WTC11 (cell line): Measurements from ENCODE around the gene RAB25. TPM values are rescaled to one million over a fixed set of nuclear protein-coding genes. Genes with fewer than 3 reads are reported as not detected.

Experiments
- ATAC-seq: fragments of 200-7000 bp; cut with Tn5 transposase; 2 replicates; pipeline ENCODE4 v1.10.0; 2021; ENCODE audit warnings: mild to moderate bottlenecking, moderate library complexity
- CTCF ChIA-PET: fragments of 300-600 bp; sonication (Branson Sonifier 250); formaldehyde crosslinking; loops from one replicate; lab custom pipeline; 2021; ENCODE audit warnings: antibody characterized with exemption; lab: Charles Lee
- POLR2A ChIA-PET: fragments of 350-600 bp; sonication (Branson Sonifier 250); formaldehyde crosslinking; loops from one replicate; lab custom pipeline; 2021; ENCODE audit warnings: antibody characterized with exemption; lab: Charles Lee
- DNase-seq: peaks from one replicate; pipeline ENCODE4 v3.0.0; 2021; ENCODE audit warnings: low spot score
- H3K27ac Mint-ChIP-seq: 2 replicates; pipeline ENCODE4 v1.8.0; 2021; ENCODE audit warnings: mixed read lengths
- H3K27me3 Mint-ChIP-seq: 2 replicates; pipeline ENCODE4 v1.8.0; 2021; ENCODE audit warnings: low read depth, mild to moderate bottlenecking, moderate library complexity, mixed read lengths
- H3K36me3 Mint-ChIP-seq: 2 replicates; pipeline ENCODE4 v1.8.0; 2021; ENCODE audit warnings: mixed read lengths
- H3K4me1 Mint-ChIP-seq: 2 replicates; pipeline ENCODE4 v1.8.0; 2022; ENCODE audit warnings: mixed read lengths
- H3K4me3 Mint-ChIP-seq: 2 replicates; pipeline ENCODE4 v1.8.0; 2021; ENCODE audit warnings: mild to moderate bottlenecking, moderate library complexity, mixed read lengths
- H3K9me3 Mint-ChIP-seq: 2 replicates; pipeline ENCODE4 v1.8.0; 2021; ENCODE audit warnings: mixed read lengths
- CREB1 ChIP-seq: sonication (generic); formaldehyde crosslinking; IDR thresholded peaks from 2 replicates; pipeline ENCODE4 v1.8.0; 2023; ENCODE audit warnings: mild to moderate bottlenecking, missing genetic modification reagents
- ELF4 ChIP-seq: sonication (generic); formaldehyde crosslinking; IDR thresholded peaks from 2 replicates; pipeline ENCODE4 v1.8.1; 2022; ENCODE audit warnings: low read depth, mild to moderate bottlenecking, moderate library complexity, missing genetic modification reagents
- FOXJ3 ChIP-seq: sonication (generic); formaldehyde crosslinking; IDR thresholded peaks from 2 replicates; pipeline ENCODE4 v1.9.0; 2021; ENCODE audit warnings: missing genetic modification reagents, mild to moderate bottlenecking, borderline replicate concordance
- FOXK1 ChIP-seq: sonication (generic); formaldehyde crosslinking; IDR thresholded peaks from 2 replicates; pipeline ENCODE4 v1.8.0; 2022; ENCODE audit warnings: mild to moderate bottlenecking, moderate library complexity, missing genetic modification reagents
- GABPB1 ChIP-seq: sonication (generic); formaldehyde crosslinking; IDR thresholded peaks from 2 replicates; pipeline ENCODE4 v1.8.1; 2023; ENCODE audit warnings: mild to moderate bottlenecking, missing genetic modification reagents
- JUN ChIP-seq: sonication (generic); formaldehyde crosslinking; IDR thresholded peaks from 2 replicates; pipeline ENCODE4 v1.8.0; 2023; ENCODE audit warnings: mild to moderate bottlenecking, missing genetic modification reagents
- KAT7 ChIP-seq: sonication (generic); formaldehyde crosslinking; IDR thresholded peaks from 2 replicates; pipeline ENCODE4 v1.8.1; 2023; ENCODE audit warnings: missing genetic modification reagents, mild to moderate bottlenecking, borderline replicate concordance
- MXD4 ChIP-seq: fragments of 250-450 bp; sonication (Bioruptor Pico); IDR thresholded peaks from 2 replicates; pipeline ENCODE4 v1.8.0; 2021; ENCODE audit warnings: mild to moderate bottlenecking, moderate library complexity, borderline replicate concordance
- PRRX2 ChIP-seq: fragments of 250-450 bp; sonication (Bioruptor Pico); IDR thresholded peaks from 2 replicates; pipeline ENCODE4 v1.8.0; 2021; ENCODE audit warnings: mild to moderate bottlenecking
- TCF7 ChIP-seq: sonication (generic); formaldehyde crosslinking; IDR thresholded peaks from 2 replicates; pipeline ENCODE4 v1.8.0; 2022; ENCODE audit warnings: mild to moderate bottlenecking, low read depth, missing genetic modification reagents, moderate library complexity
- ZNF232 ChIP-seq: sonication (generic); formaldehyde crosslinking; IDR thresholded peaks from 2 replicates; pipeline ENCODE4 v1.8.0; 2022; ENCODE audit warnings: mild to moderate bottlenecking, missing genetic modification reagents
- ZNF396 ChIP-seq: fragments of 250-450 bp; sonication (Bioruptor Pico); IDR thresholded peaks from 2 replicates; pipeline ENCODE4 v1.8.0; 2021; ENCODE audit warnings: mild to moderate bottlenecking, moderate library complexity, borderline replicate concordance
- ZNF416 ChIP-seq: fragments of 250-450 bp; sonication (Bioruptor Pico); IDR thresholded peaks from 2 replicates; pipeline ENCODE4 v1.9.0; 2021; ENCODE audit warnings: mild to moderate bottlenecking, inconsistent platforms
- total RNA-seq: library from RNA; stranded (reverse); gene quantifications from 3 replicates; pipeline ENCODE4 v1.2.3, GENCODE V29; 2021
- TF ChIP-seq, protein P1 (sequence below): sonication (generic); formaldehyde crosslinking; IDR thresholded peaks from 2 replicates; pipeline ENCODE4 v1.8.0; 2022; ENCODE audit warnings: mild to moderate bottlenecking, missing genetic modification reagents
- TF ChIP-seq, protein P2 (sequence below): sonication (generic); formaldehyde crosslinking; IDR thresholded peaks from 2 replicates; pipeline ENCODE4 v1.8.0; 2023; ENCODE audit warnings: missing genetic modification reagents, mild to moderate bottlenecking, borderline replicate concordance
- TF ChIP-seq, protein P3 (sequence below): sonication (generic); formaldehyde crosslinking; IDR thresholded peaks from 2 replicates; pipeline ENCODE4 v1.8.1; 2022; ENCODE audit warnings: mild to moderate bottlenecking, missing genetic modification reagents, moderate library complexity, borderline replicate concordance
- TF ChIP-seq, protein P4 (sequence below): sonication (generic); formaldehyde crosslinking; IDR thresholded peaks from 2 replicates; pipeline ENCODE4 v1.8.0; 2023; ENCODE audit warnings: missing genetic modification reagents
- TF ChIP-seq, protein P5 (sequence below): sonication (generic); formaldehyde crosslinking; IDR thresholded peaks from 2 replicates; pipeline ENCODE4 v1.8.1; 2022; ENCODE audit warnings: mild to moderate bottlenecking, moderate library complexity, missing genetic modification reagents

Gene RAB25
- total RNA-seq, 1 experiment from 2014 or later = 61.9 TPM

DNA sequence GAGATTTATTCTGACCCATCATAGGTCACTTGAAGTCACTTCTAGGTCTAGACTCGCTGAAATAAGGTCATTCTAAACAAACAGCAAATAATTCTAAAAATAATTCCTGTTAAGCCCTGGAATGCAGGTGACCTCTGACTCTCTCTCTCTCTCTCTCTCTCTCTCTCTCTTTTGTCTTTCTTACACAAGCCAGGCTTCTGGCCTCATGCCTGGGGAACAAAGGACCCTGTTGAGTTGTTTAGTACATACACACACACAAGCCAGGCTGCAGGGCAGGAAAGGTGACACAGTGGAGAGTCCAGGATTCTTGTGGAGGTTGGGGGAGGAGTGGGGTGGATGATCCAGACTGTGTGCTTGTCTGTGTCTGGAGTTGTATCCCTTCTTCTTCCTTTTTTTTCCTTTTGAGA is 25.3 kb downstream of the RAB25 start:
- CTCF ChIA-PET = interaction anchor here (0.7 to 29.6 kb wide), 4 partner anchors 10 to 55 kb away, joined by 3 to 1176 read pairs (median 5); partner anchors contain the start of gene LMNA
- TF ChIP-seq GABPB1 (CRISPR knock-in tag) (peak; percentile 53; the same call in 1 of the 2 replicates), ZNF232 (CRISPR knock-in tag) (no peak)
- TF ChIP-seq, all 79 proteins: peak for 1
- Mint-ChIP-seq H3K27me3 (no peaks in the 10 kb centered on the region), H3K27ac (peak overlapping the region; percentile 80; the same call in 1 of the 2 replicates), H3K9me3 (no peaks in the 10 kb centered on the region), H3K4me1 (peaks cover 52% of the 10 kb centered on the region), H3K4me3 (no peak overlapping the region), H3K36me3 (no peaks in the 10 kb centered on the region)
- DNase-seq (no peak), ATAC-seq (no peak)
- POLR2A ChIA-PET = interaction anchor here (2.3 kb wide), 1 partner anchor 18 kb away, joined by 7 read pairs; no protein-coding TSS in a partner anchor

DNA sequence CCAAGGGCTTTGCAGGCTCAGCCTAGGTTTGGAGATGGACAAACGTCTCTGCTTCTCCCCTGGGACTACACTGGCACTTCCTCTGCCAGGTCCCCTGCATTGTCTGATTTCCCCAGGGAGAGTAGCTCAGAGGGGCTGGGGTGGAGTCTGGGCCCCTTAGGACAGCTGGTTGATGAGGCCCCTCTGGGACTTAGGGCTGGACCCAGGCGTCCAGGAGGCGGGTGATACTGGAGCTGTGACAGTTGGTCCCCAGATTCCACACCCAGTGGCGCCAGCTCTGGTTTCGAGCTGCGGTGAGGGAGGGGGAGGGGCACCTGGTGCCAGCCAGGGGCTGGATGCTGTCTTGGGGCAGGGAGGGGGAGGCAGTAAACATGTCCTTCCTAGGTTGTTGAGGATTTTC is 28.7 kb downstream of the RAB25 start:
- ChIA-PET CTCF (interaction anchor here (0.6 to 29.6 kb wide), 10 partner anchors 9 to 296 kb away, joined by 3 to 1176 read pairs (median 4); partner anchors contain the start of genes ARHGEF2 and LMNA), POLR2A (no interaction called here)
- H3K27me3 Mint-ChIP-seq = no peaks in the 10 kb centered on the region
- TF ChIP-seq, protein P1, sequence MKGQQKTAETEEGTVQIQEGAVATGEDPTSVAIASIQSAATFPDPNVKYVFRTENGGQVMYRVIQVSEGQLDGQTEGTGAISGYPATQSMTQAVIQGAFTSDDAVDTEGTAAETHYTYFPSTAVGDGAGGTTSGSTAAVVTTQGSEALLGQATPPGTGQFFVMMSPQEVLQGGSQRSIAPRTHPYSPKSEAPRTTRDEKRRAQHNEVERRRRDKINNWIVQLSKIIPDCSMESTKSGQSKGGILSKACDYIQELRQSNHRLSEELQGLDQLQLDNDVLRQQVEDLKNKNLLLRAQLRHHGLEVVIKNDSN (CRISPR knock-in tag) = no peak
- TF ChIP-seq, protein P2, sequence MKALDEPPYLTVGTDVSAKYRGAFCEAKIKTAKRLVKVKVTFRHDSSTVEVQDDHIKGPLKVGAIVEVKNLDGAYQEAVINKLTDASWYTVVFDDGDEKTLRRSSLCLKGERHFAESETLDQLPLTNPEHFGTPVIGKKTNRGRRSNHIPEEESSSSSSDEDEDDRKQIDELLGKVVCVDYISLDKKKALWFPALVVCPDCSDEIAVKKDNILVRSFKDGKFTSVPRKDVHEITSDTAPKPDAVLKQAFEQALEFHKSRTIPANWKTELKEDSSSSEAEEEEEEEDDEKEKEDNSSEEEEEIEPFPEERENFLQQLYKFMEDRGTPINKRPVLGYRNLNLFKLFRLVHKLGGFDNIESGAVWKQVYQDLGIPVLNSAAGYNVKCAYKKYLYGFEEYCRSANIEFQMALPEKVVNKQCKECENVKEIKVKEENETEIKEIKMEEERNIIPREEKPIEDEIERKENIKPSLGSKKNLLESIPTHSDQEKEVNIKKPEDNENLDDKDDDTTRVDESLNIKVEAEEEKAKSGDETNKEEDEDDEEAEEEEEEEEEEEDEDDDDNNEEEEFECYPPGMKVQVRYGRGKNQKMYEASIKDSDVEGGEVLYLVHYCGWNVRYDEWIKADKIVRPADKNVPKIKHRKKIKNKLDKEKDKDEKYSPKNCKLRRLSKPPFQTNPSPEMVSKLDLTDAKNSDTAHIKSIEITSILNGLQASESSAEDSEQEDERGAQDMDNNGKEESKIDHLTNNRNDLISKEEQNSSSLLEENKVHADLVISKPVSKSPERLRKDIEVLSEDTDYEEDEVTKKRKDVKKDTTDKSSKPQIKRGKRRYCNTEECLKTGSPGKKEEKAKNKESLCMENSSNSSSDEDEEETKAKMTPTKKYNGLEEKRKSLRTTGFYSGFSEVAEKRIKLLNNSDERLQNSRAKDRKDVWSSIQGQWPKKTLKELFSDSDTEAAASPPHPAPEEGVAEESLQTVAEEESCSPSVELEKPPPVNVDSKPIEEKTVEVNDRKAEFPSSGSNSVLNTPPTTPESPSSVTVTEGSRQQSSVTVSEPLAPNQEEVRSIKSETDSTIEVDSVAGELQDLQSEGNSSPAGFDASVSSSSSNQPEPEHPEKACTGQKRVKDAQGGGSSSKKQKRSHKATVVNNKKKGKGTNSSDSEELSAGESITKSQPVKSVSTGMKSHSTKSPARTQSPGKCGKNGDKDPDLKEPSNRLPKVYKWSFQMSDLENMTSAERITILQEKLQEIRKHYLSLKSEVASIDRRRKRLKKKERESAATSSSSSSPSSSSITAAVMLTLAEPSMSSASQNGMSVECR = no peak
- TF ChIP-seq ZNF416 (CRISPR knock-in tag) (no peak), TCF7 (CRISPR knock-in tag) (no peak), JUN (CRISPR knock-in tag) (no peak), KAT7 (no peak)
- TF ChIP-seq, protein P3, sequence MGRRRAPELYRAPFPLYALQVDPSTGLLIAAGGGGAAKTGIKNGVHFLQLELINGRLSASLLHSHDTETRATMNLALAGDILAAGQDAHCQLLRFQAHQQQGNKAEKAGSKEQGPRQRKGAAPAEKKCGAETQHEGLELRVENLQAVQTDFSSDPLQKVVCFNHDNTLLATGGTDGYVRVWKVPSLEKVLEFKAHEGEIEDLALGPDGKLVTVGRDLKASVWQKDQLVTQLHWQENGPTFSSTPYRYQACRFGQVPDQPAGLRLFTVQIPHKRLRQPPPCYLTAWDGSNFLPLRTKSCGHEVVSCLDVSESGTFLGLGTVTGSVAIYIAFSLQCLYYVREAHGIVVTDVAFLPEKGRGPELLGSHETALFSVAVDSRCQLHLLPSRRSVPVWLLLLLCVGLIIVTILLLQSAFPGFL = no peak
- H3K4me3 Mint-ChIP-seq = no peak overlapping the region
- no peaks in the 10 kb centered on the region for H3K9me3 Mint-ChIP-seq
- ATAC-seq (no peak), DNase-seq (no peak)
- H3K36me3 Mint-ChIP-seq = peaks cover 8% of the 10 kb centered on the region
- peaks cover 34% of the 10 kb centered on the region for H3K4me1 Mint-ChIP-seq
- no peak overlapping the region for H3K27ac Mint-ChIP-seq

DNA sequence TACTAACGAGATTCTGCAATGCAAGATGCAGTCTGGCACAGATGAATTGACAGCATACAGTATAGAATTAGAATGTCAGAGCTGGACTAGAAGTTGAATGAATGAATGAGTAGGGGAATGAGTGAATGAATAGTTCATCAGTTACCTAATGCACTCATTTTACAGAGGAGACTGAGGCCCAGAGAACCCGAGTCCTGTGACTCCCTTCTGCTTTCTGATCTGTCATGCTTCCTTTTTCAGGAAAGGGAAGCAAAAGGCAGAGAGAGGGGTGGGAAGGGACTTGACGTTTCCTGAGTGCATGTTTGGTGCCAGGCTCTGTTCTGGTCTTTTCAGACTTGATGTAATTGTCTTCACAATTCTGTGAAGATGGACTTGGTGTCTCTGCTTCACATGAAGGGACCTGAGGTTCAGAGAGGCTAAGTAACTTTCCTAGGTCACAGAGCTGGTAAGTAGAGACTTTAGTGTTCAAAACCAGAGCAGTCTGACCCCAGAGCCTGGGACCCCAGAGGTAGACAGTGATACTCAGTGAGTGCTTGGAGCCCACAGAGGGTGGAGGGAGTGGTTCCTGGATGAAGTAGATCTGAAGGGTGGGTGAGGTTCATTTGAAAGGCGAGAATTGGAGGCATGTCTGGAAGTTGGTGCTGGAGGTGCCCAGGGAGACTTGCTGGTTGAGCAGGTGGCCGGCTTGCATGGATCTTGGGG is 29.3 kb downstream of the RAB25 start:
- DNase-seq (no peak), ATAC-seq (peak; percentile 13)
- Mint-ChIP-seq H3K27me3 (no peaks in the 10 kb centered on the region), H3K9me3 (no peaks in the 10 kb centered on the region), H3K4me3 (no peak overlapping the region), H3K27ac (no peak overlapping the region), H3K36me3 (peaks cover 8% of the 10 kb centered on the region), H3K4me1 (peaks cover 29% of the 10 kb centered on the region)
- TF ChIP-seq MXD4 (CRISPR knock-in tag) = no peak
- TF ChIP-seq, protein P4, sequence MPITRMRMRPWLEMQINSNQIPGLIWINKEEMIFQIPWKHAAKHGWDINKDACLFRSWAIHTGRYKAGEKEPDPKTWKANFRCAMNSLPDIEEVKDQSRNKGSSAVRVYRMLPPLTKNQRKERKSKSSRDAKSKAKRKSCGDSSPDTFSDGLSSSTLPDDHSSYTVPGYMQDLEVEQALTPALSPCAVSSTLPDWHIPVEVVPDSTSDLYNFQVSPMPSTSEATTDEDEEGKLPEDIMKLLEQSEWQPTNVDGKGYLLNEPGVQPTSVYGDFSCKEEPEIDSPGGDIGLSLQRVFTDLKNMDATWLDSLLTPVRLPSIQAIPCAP (CRISPR knock-in tag) = no peak
- TF ChIP-seq ELF4 (CRISPR knock-in tag) = no peak
- TF ChIP-seq FOXJ3 (CRISPR knock-in tag) = no peak
- TF ChIP-seq, protein P5, sequence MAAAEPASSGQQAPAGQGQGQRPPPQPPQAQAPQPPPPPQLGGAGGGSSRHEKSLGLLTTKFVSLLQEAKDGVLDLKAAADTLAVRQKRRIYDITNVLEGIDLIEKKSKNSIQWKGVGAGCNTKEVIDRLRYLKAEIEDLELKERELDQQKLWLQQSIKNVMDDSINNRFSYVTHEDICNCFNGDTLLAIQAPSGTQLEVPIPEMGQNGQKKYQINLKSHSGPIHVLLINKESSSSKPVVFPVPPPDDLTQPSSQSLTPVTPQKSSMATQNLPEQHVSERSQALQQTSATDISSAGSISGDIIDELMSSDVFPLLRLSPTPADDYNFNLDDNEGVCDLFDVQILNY (CRISPR knock-in tag) = no peak
- TF ChIP-seq, protein P3 = no peak
- no peak for TF ChIP-seq ZNF396
- TF ChIP-seq FOXK1 = no peak
- TF ChIP-seq PRRX2 (CRISPR knock-in tag) = no peak
- no peak for TF ChIP-seq CREB1 (CRISPR knock-in tag)
- ChIA-PET POLR2A (interaction anchor here (0.6 kb wide), 1 partner anchor 23 kb away, joined by 3 read pairs; no protein-coding TSS in a partner anchor), CTCF (interaction anchor here (0.6 to 29.6 kb wide), 17 partner anchors 8 to 295 kb away, joined by 3 to 1176 read pairs (median 5); partner anchors contain the start of genes ARHGEF2, LMNA, MEX3A and PMF1)
